Right atrium auricular region (tissue), 2 donors: ENCODE measurements around the gene CAMK2B. TPM values are rescaled to one million over a fixed set of nuclear protein-coding genes. Genes with fewer than 3 reads are reported as not detected.

Experiments used
- DNase-seq: peaks from one replicate; pipeline ENCODE4 v3.0.0-alpha.2; 2019; ENCODE audit warnings: low spot score
- H3K27ac ChIP-seq, 2 donors: fragments of 200-600 bp; sonication (generic); 1 replicate in 1 of 2; 2 replicates in 1 of 2; pipeline ENCODE4 v1.5.1; 2016 to 2019
- H3K27me3 ChIP-seq, 2 donors: fragments of 200-600 bp; sonication (generic); one replicate each; pipeline versions ENCODE4 v1.5.1 to v1.6.0; 2017 to 2019
- H3K36me3 ChIP-seq: fragments of 200-600 bp; sonication (generic); one replicate; pipeline ENCODE4 v1.5.1; 2016
- H3K4me1 ChIP-seq, 2 donors: fragments of 200-600 bp; sonication (generic); one replicate each; pipeline versions ENCODE4 v1.5.1 to v1.6.0; 2017 to 2019
- H3K4me3 ChIP-seq, 2 donors: fragments of 200-600 bp; sonication (generic); 1 replicate in 1 of 2; 2 replicates in 1 of 2; pipeline ENCODE4 v1.5.1; 2017 to 2019; ENCODE audit warnings: mild to moderate bottlenecking in 1 of 2, moderate library complexity in 1 of 2
- H3K9me3 ChIP-seq, 2 donors: fragments of 200-600 bp; sonication (generic); one replicate each; pipeline ENCODE4 v1.5.1; 2019
- CTCF ChIP-seq, 2 donors: fragments of 200-600 bp; sonication (generic); IDR thresholded peaks; one replicate each; pipeline ENCODE4 v1.5.1; 2019; ENCODE audit warnings: antibody characterized with exemption in 2 of 2
- total RNA-seq, 2 donors: library from RNA; depleted of rRNA; stranded (reverse); fragments of >200 nt; gene quantifications; one replicate each; pipeline ENCODE4 v1.1.0, GENCODE V29; 2016

CAMK2B gene
- total RNA-seq, 2 donors from 2014 or later, result 79.9 to 84.7 TPM

DNA sequence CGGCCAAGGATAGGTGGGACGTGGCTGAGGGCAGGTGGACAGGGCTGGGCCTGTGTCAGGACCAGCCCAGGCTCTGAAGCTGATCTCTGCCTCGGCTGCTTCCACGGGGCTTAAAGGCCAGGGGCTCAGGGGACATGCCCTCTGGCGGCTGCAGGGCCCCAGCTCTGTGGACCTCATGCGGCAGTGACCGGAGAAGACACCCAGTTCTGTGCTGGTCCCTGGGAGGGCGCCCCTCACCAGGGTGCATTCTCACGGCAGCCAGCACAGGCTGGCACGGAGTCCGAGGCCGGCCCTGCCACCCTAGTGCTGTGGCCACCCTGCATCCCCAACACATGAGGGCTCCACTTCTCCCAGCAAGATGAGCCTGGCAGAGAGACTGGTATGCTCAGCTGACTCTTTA, 94.3 kb downstream of the CAMK2B start:
- H3K27me3 ChIP-seq, result no peaks in the 10 kb centered on the region
- H3K36me3 ChIP-seq, result no peaks in the 10 kb centered on the region
- DNase-seq, result no peak
- H3K4me1 ChIP-seq, result no peaks in the 10 kb centered on the region
- no peaks in the 10 kb centered on the region for H3K9me3 ChIP-seq
- TF ChIP-seq CTCF (IDR thresholded peaks at IDR 0.05), result no peak
- H3K27ac ChIP-seq, result no peak overlapping the region
- H3K4me3 ChIP-seq, result no peak overlapping the region

- no peak for TF ChIP-seq CTCF (IDR thresholded peaks at IDR 0.05)
- Histone ChIP-seq H3K4me3 (no peak overlapping the region), H3K27ac (no peak overlapping the region), H3K36me3 (no peaks in the 10 kb centered on the region), H3K27me3 (no peaks in the 10 kb centered on the region), H3K9me3 (no peaks in the 10 kb centered on the region), H3K4me1 (no peaks in the 10 kb centered on the region)
- DNase-seq, result no peak
Observed at GRCh38 chr7:44230286-44230685, 95.1 kb downstream of the CAMK2B start.

DNA sequence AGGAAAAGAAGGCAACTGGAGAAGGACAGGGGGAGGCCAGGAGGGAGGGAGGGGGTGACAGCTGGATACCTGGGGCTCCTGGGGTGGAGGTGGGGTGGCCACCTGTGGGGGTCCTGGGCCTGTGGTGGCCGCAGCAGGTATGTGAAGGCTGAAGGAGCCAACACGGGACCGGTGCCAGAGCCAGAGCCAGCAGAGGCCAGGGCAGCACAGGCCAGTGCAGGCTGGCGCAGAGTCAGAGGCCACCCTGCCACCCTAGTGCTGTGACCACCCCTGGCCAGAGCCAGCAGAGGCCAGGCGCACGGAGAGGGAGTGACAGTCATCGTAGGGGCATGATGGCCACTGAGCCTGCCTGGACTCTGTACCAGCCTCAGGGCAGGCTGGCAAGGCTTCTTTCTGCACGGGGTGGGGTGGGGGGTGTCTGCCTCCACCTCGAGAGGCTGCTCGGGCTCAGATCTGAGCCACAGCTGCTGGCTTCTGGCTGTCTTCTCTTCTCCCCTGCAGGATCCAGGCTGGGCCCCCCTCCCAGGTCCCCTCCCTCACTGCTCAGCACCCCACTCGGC, 95.8 kb downstream of the CAMK2B start:
- no peaks in the 10 kb centered on the region for H3K9me3 ChIP-seq
- no peak overlapping the region for H3K4me3 ChIP-seq
- no peak for DNase-seq
- TF ChIP-seq CTCF (IDR thresholded peaks at IDR 0.05), result no peak
- no peak overlapping the region for H3K27ac ChIP-seq
- H3K27me3 ChIP-seq, result no peaks in the 10 kb centered on the region
- H3K36me3 ChIP-seq, result no peaks in the 10 kb centered on the region
- H3K4me1 ChIP-seq, result no peaks in the 10 kb centered on the region

GRCh38 chr7:44228571-44229350, 96.6 kb downstream of the CAMK2B start:
- Histone ChIP-seq H3K4me1 (no peaks in the 10 kb centered on the region), H3K27ac (no peak overlapping the region), H3K27me3 (no peaks in the 10 kb centered on the region), H3K9me3 (no peaks in the 10 kb centered on the region), H3K4me3 (no peak overlapping the region), H3K36me3 (no peaks in the 10 kb centered on the region)
- no peak for TF ChIP-seq CTCF (IDR thresholded peaks at IDR 0.05)
- DNase-seq, result no peak

DNA sequence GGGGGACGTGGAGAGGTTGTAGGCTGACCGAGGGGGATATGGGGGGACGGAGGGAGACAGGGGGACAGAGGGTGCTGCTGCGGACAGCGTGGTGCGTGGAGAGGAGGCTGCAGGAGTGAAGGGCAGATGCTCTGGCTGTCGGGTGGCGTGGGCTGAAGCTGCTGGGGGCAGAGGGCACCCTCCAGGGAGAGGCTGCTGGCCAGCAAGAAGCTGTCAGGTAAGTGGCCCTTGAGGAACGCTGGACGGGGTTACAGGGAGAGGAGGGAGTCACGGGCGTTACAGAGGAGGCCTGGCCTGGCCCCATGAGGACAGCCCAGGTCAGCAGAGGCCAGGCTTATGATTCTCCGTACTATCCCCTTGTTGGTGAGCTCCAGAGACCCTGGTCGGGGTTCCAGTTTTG, 97.5 kb downstream of the CAMK2B start:
- no peak for DNase-seq
- H3K27ac ChIP-seq, result no peak overlapping the region
- H3K4me1 ChIP-seq, result no peaks in the 10 kb centered on the region
- H3K9me3 ChIP-seq, result no peaks in the 10 kb centered on the region
- no peak for TF ChIP-seq CTCF (IDR thresholded peaks at IDR 0.05)
- no peaks in the 10 kb centered on the region for H3K36me3 ChIP-seq
- no peak overlapping the region for H3K4me3 ChIP-seq
- no peaks in the 10 kb centered on the region for H3K27me3 ChIP-seq

- TF ChIP-seq CTCF (IDR thresholded peaks at IDR 0.05), result no peak
- Histone ChIP-seq H3K27ac (no peak overlapping the region), H3K4me1 (no peaks in the 10 kb centered on the region), H3K9me3 (no peaks in the 10 kb centered on the region), H3K4me3 (no peak overlapping the region), H3K27me3 (no peaks in the 10 kb centered on the region), H3K36me3 (no peaks in the 10 kb centered on the region)
- DNase-seq, result no peak
Observed at GRCh38 chr7:44226396-44226753, 99.0 kb downstream of the CAMK2B start.
